NCI-H226 (cell line): ENCODE measurements around the gene RIPOR3.
"Not testable (repeated sequence)": the region's sequence is repeated elsewhere in the genome, so short reads cannot be mapped to it uniquely, and the experiment has no call there.

ENCODE experiments used
- DNase-seq: peaks from one replicate; pipeline ENCODE4 v3.0.0-alpha.2; 2015

The RIPOR3 gene

DNA sequence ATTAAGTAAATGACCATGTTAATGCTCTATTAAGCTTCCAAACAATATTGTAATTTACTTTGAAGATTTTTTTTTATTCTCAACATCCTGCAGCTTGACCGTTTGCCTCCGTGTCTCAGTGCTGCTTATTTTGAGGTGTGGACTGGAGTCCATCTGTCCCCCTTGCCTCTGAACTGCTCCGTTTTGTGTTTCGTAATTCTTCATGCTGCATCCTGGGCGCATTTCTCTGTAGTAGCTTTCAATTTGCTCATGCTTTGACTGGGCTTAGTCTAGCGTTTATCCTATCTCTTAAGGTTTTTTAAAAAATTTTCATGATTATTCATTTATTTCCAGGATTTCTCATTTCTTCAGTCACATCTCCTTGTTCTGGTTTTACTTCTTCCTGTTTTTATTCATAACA, 143.4 kb downstream of the RIPOR3 start:
- DNase-seq = no peak

DNA sequence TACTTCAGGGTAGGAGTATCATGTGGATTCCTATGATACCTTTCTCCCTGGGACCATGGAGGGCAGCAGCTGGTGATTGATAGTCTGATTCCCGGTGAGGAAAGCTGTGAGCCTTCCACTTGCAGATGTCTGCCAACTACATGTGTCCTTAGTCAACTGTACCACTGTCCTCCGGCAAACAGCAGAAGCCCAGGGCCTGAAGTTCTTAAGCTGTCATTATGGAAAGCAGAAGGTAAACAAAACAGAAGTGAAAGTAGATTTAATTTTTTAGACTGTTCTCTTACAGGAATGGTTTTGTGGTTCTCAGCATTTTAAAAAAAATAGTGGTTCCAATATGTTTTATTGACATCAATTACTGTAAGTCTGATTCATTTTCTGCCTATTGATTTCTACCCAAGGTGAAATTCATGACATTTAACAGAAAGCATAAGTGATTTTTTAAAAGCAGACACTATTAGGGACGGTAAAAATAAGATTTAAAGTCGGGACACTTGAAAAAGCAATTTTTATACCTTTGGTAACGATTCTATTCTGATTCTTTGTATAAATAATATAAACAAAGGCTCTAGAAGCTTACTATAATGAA, 144.5 kb downstream of the RIPOR3 start:
- no peak for DNase-seq

DNA sequence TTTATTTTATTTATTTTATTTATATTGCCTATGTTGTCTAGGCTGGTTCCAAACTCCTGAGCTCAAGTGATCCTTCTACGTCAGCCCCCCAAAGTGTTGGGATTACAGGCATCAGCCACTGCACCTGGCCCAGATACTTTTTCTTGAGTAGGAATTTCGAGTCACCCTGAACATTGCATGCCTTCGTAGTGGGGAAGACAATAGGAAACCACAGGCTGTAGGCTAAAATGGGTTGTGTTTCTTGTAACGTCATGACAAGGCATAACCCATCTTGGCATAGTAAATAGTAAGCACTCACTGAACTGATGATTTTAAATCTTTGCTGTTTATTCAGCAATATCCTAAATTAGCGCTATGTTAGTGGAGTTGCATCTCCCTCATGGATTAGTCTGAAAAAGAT, 146.2 kb downstream of the RIPOR3 start:
- no peak for DNase-seq

DNA sequence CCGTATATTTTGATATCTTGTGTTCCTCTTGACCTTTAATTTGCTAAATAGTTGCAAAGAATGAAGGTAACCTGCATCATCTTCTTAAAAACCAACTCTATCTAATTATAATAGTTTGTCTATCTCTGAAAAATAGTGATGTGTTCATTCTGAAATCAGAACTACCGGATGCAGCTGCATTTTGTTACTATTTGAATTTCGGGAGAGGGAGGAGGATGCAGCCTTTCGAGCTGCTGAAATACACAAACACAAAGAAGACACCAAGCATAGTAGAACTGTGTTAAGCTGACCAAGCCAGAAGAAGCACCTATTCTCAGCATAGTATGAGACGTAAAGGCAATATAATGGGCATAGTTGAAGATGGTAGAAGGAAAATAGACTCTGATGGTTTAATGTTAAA, 148.0 kb downstream of the RIPOR3 start:
- no peak for DNase-seq

DNA sequence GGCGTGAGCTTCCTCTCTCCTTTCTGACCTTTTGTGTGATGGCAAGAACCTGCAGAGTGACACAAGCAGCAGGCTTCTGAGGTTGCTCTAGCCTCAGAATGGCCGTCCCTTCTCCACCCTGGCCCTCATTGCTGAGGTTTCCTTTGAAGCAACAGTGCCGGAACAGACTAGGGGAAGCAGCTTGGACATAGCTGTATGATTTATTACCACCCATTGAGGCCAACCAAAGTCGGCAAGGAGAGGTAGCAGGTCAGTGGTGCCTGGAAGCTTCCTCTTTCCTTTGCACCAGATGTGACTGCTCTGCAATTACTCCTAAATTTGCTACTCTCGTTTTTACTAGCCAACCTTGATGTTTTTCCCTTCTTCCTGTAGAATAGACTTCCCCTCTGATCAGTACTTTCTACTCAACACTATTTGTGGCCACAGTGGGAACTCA, 149.7 kb downstream of the RIPOR3 start:
- no peak for DNase-seq

DNA sequence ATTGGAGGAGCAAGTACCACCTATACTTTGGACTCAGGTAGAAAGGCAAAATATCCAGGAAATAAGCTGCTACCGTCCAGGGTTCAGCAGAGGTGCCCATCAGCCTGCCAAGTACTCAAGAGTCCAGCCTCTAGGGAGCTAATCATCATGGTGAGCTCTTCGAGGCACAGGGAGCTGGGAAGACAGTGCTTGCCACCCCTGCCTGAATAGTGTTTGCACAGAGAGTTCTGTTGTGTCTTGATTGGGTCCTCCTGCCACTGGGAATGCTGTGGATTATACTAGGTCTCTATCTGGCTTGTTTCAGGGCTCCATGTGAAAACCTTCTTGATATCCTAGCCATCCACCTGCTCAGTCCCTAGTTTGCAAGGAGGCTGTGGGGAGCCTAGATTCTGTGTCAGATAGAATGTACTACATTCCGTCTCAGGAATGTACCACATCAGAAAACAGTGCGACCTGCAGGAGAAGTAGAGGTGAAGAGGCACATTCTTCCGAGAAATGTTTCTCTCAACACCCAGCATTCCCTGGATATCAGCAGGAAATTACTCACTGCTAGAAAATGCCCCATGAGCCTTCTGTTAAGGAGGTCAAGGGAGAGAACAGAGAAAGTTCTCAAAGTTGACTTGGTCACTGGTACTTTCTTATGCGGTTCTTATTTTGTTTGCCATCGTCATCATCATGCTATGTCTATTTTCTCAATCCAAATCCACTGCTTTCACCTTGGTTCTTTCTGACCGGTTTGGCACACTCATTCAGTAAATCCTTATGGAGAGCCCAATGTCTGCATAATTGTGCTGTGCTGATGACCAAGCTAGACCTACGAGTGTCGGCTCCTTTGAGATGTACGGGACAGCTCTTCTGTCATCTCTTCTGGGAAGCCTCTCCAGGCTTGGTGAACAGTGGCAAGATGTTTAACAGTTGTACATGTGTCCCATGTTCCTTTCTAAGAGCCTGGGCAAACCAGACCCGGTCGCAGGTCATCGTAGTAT, 150.4 kb downstream of the RIPOR3 start:
- peak; percentile 99 for DNase-seq

DNA sequence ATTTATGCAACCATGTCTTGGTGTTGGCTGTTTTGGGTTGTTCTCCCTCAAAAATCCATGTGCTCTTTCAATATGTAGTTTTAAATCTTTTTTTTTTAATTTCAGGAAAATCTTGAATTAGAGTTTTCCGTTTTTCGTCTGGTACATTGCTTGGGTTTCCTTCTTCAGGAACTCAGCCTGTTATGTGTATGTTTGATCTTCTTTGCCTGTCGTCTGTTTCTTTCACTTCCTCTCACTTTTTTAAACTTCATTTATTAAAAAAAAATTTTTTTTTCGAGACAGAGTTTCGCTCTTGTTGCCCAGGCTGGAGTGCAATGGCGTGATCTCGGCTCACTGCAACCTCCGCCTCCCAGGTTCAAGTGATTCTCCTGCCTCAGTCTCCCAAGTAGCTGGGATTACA, 151.5 kb downstream of the RIPOR3 start:
- DNase-seq = not testable (repeated sequence)

DNA sequence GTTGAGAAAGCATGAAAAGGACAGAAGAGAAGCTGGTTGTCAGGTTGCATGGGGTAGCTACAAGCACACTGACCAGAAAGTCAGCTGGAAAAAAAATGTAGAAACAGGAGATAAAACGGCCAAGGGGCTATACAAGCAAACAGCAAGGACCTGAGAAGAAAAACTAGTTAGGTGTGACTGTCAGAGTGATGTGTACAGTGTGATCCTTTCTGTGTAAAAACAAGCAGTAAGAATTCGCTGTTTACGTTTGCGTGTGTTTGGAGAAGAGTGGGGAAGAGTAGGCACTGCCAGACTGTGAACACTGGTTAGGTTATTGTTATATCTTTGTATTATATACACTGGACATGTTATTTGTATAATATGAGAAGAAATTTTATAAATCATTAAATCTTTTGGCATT, 153.1 kb downstream of the RIPOR3 start:
- DNase-seq = no peak

DNA sequence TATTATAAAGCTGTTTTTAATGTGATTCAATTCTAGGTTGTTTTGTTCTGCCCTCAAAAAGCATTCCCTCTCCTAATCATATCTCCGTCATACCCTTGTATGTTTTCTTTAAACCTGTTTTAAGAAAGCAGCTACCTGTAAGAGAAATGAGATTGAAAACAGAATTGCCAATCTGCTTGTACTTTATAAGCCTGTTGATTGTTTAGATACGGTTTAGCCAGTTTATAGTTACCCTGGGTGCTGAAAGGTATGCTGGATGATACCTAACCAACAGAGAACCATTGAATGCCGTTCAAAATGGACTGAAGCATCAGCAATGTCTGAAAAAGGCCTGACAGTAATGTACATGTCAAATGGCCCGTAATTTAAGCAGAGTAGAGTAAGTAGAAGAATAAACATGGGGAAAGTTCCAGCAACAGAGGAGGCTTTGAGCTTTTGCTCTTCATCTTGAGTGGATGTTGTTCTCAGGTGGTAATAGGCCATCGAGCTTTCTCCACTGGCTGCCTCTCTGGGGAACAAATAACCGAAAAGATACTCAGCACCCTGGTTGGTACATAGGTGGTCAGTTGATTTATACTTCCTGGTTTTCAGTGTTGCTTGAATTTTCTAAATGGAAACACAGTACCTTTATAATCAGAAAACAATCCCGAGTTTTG, 153.7 kb downstream of the RIPOR3 start:
- DNase-seq = no peak

DNA sequence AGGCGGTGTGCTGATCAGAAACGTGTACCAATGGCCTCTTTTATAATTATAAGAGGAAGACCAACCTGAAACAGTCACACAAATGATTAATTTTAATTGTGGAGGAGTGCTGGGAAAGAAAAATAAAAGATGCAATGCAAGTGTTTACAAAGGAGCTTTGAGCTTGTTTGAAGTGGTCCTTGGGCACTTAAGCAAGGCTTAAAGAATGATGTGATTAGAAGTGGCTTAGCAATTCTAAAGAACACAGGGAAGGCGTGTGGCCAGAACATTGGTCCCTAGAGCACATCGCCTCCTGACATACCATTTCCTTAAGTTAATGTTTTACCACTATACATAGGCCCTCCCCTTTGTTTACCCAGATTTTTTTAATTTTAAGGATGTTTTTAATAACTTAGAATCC, 155.0 kb downstream of the RIPOR3 start:
- DNase-seq = no peak
